ENCODE data around the gene NLRP9.

GRCh38 chr19:55690109-55690768 lies 48.0 kb downstream of the NLRP9 start:
- TF ChIP-seq, protein P1, sequence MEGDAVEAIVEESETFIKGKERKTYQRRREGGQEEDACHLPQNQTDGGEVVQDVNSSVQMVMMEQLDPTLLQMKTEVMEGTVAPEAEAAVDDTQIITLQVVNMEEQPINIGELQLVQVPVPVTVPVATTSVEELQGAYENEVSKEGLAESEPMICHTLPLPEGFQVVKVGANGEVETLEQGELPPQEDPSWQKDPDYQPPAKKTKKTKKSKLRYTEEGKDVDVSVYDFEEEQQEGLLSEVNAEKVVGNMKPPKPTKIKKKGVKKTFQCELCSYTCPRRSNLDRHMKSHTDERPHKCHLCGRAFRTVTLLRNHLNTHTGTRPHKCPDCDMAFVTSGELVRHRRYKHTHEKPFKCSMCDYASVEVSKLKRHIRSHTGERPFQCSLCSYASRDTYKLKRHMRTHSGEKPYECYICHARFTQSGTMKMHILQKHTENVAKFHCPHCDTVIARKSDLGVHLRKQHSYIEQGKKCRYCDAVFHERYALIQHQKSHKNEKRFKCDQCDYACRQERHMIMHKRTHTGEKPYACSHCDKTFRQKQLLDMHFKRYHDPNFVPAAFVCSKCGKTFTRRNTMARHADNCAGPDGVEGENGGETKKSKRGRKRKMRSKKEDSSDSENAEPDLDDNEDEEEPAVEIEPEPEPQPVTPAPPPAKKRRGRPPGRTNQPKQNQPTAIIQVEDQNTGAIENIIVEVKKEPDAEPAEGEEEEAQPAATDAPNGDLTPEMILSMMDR (IDR thresholded peaks at IDR 0.05), result no peak
- no peak for TF ChIP-seq ZFX (IDR thresholded peaks at IDR 0.05; ENCODE audit: borderline replicate concordance)

Data from 22Rv1 (cell line).